IPS DF 19.7 (cell line): ENCODE results near the gene GRPR.
A peak's percentile ranks its signal among the peaks of the same experiment; 100 is the strongest.

Experiments
- DNase-seq: peaks from one replicate; pipeline ENCODE4 v3.0.0-alpha.2; 2013; ENCODE audit warnings: low read depth, low spot score

GRPR gene

GRCh38 chrX:16123222-16123786 lies at the start of gene GRPR:
Gene GRPR, plus strand, starts transcription at chrX:16123565. Its CDS starts 389 bp downstream, at chrX:16123954.
- DNase-seq, result peak; percentile 65

GRCh38 chrX:16075087-16075486 lies 48.3 kb upstream of the GRPR start:
- no peak for DNase-seq

GRCh38 chrX:16076834-16077233 lies 46.5 kb upstream of the GRPR start:
- DNase-seq, result no peak

GRCh38 chrX:16077811-16078210 lies 45.6 kb upstream of the GRPR start:
- DNase-seq, result no peak

- no peak for DNase-seq
These were observed 42.0 kb upstream of the GRPR start for GRCh38 chrX:16081357-16081756.

- DNase-seq, result no peak
These were observed 40.8 kb upstream of the GRPR start for GRCh38 chrX:16082470-16083085.

GRCh38 chrX:16087076-16087475 lies 36.3 kb upstream of the GRPR start:
- DNase-seq, result no peak

- DNase-seq, result no peak
These were observed 34.3 kb upstream of the GRPR start for GRCh38 chrX:16089086-16089485.

- DNase-seq, result no peak
These were observed 27.2 kb upstream of the GRPR start for GRCh38 chrX:16096141-16096540.

- DNase-seq, result no peak
These were observed 22.7 kb upstream of the GRPR start for GRCh38 chrX:16100673-16101072.

GRCh38 chrX:16101581-16101980 lies 21.8 kb upstream of the GRPR start:
- DNase-seq, result no peak

- no peak for DNase-seq
These were observed 19.7 kb upstream of the GRPR start for GRCh38 chrX:16103625-16104024.

GRCh38 chrX:16112428-16112827 lies 10.9 kb upstream of the GRPR start:
- DNase-seq, result no peak

GRCh38 chrX:16113978-16114565 lies 9.3 kb upstream of the GRPR start:
- no peak for DNase-seq

GRCh38 chrX:16114611-16115010 lies 8.8 kb upstream of the GRPR start:
- no peak for DNase-seq

GRCh38 chrX:16119353-16120220 lies 3.8 kb upstream of the GRPR start:
- no peak for DNase-seq

- DNase-seq, result no peak
These were observed 2.9 kb upstream of the GRPR start for GRCh38 chrX:16120431-16120830.

GRCh38 chrX:16124201-16124600 lies 836 bp downstream of the GRPR start:
- DNase-seq, result no peak

GRCh38 chrX:16125520-16126149 lies 2.3 kb downstream of the GRPR start:
- DNase-seq, result no peak

GRCh38 chrX:16130707-16131106 lies 7.3 kb downstream of the GRPR start:
- no peak for DNase-seq

- no peak for DNase-seq
These were observed 11.6 kb downstream of the GRPR start for GRCh38 chrX:16134936-16135335.

- no peak for DNase-seq
These were observed 12.7 kb downstream of the GRPR start for GRCh38 chrX:16136080-16136479.
